Measurements from ENCODE around the gene COL6A2.

DNA sequence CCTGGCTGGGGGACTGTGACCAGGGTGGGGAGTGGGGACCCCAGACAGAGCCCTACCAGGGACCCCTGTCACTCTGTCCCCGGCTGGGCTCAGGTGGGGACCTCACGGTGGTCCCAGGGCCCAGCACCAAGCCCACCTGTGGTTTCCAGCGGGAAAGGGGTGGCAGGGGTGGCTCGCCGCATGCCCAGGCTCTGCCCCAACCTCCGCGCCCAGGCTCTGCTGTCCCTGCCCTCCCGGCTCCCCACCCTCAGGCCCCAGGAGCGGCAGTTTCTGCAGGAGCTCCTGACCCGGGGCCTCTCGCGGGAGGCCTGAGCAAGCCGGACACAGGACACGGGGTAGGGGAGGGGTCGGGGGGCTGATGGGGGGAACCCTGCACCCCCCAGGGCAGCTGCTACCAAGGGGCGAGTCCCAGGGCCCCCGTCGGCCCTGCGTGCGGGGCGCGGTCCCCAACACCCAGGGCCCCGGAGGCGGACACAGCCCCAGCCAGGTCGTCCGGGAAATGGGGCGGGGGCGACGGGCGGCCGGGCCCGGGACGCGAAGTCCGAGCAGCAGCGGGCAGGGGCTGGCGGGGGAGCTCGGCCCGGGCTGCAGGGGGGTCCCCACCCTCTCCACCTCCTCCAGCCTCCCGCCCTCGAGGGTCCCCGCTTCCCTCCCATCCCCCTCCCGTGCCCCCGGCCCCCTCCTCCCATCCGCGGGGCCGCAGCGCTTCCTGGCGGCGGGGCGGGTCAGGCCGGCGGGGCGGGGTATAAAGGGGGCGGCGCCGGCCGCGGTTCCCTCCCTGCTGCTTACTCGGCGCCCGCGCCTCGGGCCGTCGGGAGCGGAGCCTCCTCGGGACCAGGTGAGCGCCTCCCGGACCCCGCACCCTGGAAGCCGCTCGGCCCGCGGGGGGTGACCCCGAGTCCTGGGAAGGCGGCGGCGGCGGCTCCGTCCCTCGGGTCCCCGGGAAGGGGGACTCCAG lies at the start of gene COL6A2:
- TF ChIP-seq EZH2 (IDR thresholded peaks at IDR 0.05; ENCODE audit: insufficient read depth, poor library complexity, severe bottlenecking) (no peak), EZH2phosphoT487 (IDR thresholded peaks at IDR 0.05; ENCODE audit: insufficient read depth, low read depth) (no peak)

All from GM23248 (cell line).